ENCODE data around the gene RGS14.

DNA sequence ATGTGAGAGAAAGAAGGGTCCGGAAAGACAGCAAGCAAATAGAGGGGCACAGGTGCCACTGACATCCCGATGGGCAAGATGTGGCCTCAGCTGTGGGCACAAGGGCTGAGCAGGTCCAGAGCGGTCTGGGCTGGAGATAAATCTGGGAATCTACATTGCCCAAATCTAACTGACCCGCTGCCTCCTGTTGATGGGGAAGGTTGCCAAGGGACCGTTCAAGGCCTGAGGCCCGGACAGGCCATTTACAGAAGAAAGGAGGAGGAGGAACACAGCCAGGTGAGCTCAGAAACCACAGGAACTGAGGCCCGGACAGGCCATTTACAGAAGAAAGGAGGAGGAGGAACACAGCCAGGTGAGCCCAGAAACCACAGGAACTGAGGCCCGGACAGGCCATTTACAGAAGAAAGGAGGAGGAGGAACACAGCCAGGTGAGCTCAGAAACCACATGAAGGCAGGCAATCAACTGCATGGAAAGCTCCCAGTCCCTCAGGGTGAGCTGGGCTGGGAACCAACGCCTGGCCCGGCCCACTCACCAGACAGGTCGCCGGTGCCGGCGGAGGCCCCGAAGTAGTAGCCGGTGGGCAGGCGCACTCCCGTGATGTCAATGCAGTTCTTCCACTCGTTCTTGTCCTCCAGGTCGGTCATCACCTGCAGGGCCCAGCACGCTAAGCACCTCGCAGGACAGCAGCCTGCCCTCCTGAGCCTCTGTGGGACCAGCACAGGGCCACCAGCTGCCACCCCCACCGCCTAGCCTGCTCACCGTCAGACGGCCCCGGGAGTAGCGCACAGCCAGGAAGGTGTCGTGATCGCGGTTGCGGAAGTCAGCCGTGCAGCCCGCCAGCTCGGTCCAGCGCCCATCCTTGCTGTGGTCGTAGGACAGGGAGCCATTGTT lies 20.9 kb upstream of the RGS14 start:
- TF ChIP-seq CTCF (conservative IDR thresholded peaks at IDR 0.05; ENCODE audit: low read length) (no peak), EZH2phosphoT487 (IDR thresholded peaks at IDR 0.05; ENCODE audit: borderline replicate concordance) (no peak)
